GM20431 (cell line): ENCODE results near the gene ZBTB47.

ENCODE experiments used
- in situ Hi-C: fragments of 300-500 bp; cut with MseI, MboI; formaldehyde crosslinking; loops from one replicate; pipeline ENCODE4 v1.15.0; 2020; ENCODE audit warnings: low sequenced_read_pairs; ENCODE audit not compliant: unreplicated experiment

Gene ZBTB47

GRCh38 chr3:42707620-42708355, 54.3 kb downstream of the ZBTB47 start:
- in situ Hi-C loops, result no loop called here

GRCh38 chr3:42708611-42709151, 55.2 kb downstream of the ZBTB47 start:
- in situ Hi-C loops, result no loop called here

- in situ Hi-C loops, result no loop called here
These were observed 56.1 kb downstream of the ZBTB47 start for GRCh38 chr3:42709621-42710020.

GRCh38 chr3:42710323-42711021, 57.0 kb downstream of the ZBTB47 start:
- in situ Hi-C loops, result no loop called here

- in situ Hi-C loops, result no loop called here
These were observed 58.2 kb downstream of the ZBTB47 start for GRCh38 chr3:42711491-42712343.

GRCh38 chr3:42712344-42712648, 58.8 kb downstream of the ZBTB47 start:
- in situ Hi-C loops, result no loop called here

GRCh38 chr3:42712688-42713372, 59.3 kb downstream of the ZBTB47 start:
- in situ Hi-C loops, result no loop called here

GRCh38 chr3:42713747-42714146, 60.2 kb downstream of the ZBTB47 start:
- in situ Hi-C loops, result no loop called here

GRCh38 chr3:42714171-42714852, 60.8 kb downstream of the ZBTB47 start:
- in situ Hi-C loops, result no loop called here
